Measurements from ENCODE around the gene SP8. TPM values are rescaled to one million over a fixed set of nuclear protein-coding genes. Genes with fewer than 3 reads are reported as not detected.

Gene SP8
- total RNA-seq, 4 donors from 2014 or later, result 0.21 TPM; not detected in 3

DNA sequence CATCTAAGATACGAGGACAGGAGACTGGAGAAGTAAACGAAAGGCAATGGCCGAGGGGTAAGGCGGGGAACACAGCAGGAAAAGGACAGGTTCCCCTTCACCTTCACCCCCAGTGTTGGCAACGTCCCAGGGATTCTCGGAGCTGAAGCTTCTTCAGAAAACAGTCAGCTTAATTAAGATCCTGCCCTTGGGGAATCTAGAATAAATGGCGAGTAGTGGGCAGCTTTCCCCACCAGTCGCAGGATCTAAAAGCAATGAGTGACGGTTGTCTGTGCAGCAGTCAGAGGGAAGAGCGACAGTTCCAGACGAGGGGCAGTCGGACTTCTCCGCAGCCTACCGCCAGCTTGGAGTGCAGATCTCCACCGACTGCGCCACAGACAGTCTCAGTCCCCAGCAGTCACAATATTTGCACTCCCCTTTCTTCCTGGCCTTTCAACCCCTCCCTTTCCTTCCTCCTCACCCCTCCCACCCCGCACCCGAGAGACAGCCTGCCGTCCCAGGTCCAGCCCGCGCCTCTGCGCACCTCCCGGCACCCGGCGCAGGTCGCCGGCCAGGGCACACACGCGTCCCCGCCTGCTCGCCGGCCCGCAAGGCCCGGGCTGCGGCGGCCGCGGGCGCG lies 10.9 kb upstream of the SP8 start:
- WGBS, 2 donors, result 3 to 5% methylated on average over 17 to 40 of the region's 40 CpGs
- Histone ChIP-seq H3K36me3 (no peaks in the 10 kb centered on the region), H3K9me3 (no peaks in the 10 kb centered on the region), H3K4me1 (peaks cover 0 to 27% (median 6%) of the 10 kb centered on the region in 4 donors), H3K4me3 (peak overlapping the region; percentile 28 to 54 (median 35)), H3K27ac (no peak overlapping the region), H3K27me3 (peaks cover 0 to 88% of the 10 kb centered on the region in 2 donors)
- TF ChIP-seq EP300 (IDR thresholded peaks at IDR 0.05), result no peak
- TF ChIP-seq, protein P1, sequence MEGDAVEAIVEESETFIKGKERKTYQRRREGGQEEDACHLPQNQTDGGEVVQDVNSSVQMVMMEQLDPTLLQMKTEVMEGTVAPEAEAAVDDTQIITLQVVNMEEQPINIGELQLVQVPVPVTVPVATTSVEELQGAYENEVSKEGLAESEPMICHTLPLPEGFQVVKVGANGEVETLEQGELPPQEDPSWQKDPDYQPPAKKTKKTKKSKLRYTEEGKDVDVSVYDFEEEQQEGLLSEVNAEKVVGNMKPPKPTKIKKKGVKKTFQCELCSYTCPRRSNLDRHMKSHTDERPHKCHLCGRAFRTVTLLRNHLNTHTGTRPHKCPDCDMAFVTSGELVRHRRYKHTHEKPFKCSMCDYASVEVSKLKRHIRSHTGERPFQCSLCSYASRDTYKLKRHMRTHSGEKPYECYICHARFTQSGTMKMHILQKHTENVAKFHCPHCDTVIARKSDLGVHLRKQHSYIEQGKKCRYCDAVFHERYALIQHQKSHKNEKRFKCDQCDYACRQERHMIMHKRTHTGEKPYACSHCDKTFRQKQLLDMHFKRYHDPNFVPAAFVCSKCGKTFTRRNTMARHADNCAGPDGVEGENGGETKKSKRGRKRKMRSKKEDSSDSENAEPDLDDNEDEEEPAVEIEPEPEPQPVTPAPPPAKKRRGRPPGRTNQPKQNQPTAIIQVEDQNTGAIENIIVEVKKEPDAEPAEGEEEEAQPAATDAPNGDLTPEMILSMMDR (IDR thresholded peaks at IDR 0.05), result no peak
- no peak for TF ChIP-seq POLR2A (IDR thresholded peaks at IDR 0.05)
- DNase-seq (ENCODE audit: low spot score in 2 of 2), result no peak

DNA sequence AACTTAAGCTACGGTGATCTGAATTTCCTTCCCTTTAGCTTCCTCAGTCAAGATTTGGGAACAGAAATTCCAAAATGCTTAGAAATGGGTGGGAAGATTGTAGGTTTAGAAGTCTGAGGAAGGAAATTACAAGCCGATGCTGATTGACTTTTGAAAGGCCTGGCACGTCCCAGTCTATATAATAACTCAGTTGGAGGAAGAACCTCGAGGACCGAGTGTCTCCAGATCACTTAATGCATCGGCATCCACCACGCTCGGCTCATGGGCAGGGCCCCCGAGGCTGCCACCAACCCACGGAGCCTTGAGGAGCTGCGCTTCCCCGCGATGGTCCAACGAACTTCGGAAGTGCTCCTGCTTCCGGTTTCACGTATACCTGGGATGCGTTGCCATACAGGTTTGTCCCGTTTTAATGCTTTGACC lies 10.4 kb upstream of the SP8 start:
- no peak overlapping the region for H3K4me3 ChIP-seq
- no peaks in the 10 kb centered on the region for H3K9me3 ChIP-seq
- WGBS, 2 donors, result 3 to 5% methylated on average over 19 of the region's 19 CpGs
- no peak for DNase-seq (ENCODE audit: low spot score in 2 of 2)
- no peak overlapping the region for H3K27ac ChIP-seq
- TF ChIP-seq POLR2A (IDR thresholded peaks at IDR 0.05), result no peak
- TF ChIP-seq, protein P1 (IDR thresholded peaks at IDR 0.05), result no peak
- no peak for TF ChIP-seq EP300 (IDR thresholded peaks at IDR 0.05)
- peaks cover 0 to 93% of the 10 kb centered on the region in 2 donors for H3K27me3 ChIP-seq
- peaks cover 0 to 27% (median 6%) of the 10 kb centered on the region in 4 donors for H3K4me1 ChIP-seq
- H3K36me3 ChIP-seq, result no peaks in the 10 kb centered on the region

DNA sequence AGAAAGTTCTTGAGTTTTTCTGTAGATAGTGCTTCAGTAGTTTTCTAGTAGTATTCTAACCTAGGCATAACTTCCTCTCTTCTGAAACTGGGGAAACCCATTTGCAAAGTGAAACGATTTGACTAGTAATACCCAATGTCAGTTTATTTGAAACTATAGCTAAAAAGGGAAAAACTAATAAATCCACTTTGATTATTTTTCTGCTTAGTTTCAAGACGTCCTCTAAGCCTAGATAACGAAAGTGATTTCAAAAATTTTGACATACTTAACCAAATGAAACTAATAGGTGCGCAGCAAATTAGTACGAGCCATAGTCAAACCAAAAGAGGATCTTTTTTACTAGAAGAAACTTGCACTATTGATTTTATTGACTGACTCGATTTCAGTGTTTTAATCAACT lies 9.8 kb upstream of the SP8 start:
- peaks cover 0 to 27% (median 6%) of the 10 kb centered on the region in 4 donors for H3K4me1 ChIP-seq
- 10 to 14% methylated on average over 6 of the region's 6 CpGs for WGBS, 2 donors
- no peaks in the 10 kb centered on the region for H3K9me3 ChIP-seq
- no peak for DNase-seq (ENCODE audit: low spot score in 2 of 2)
- H3K36me3 ChIP-seq, result no peaks in the 10 kb centered on the region
- no peak overlapping the region for H3K27ac ChIP-seq
- H3K4me3 ChIP-seq, result no peak overlapping the region
- TF ChIP-seq POLR2A (IDR thresholded peaks at IDR 0.05) (no peak), EP300 (IDR thresholded peaks at IDR 0.05) (no peak)
- TF ChIP-seq, protein P1 (IDR thresholded peaks at IDR 0.05), result no peak
- H3K27me3 ChIP-seq, result peaks cover 0 to 93% of the 10 kb centered on the region in 2 donors

DNA sequence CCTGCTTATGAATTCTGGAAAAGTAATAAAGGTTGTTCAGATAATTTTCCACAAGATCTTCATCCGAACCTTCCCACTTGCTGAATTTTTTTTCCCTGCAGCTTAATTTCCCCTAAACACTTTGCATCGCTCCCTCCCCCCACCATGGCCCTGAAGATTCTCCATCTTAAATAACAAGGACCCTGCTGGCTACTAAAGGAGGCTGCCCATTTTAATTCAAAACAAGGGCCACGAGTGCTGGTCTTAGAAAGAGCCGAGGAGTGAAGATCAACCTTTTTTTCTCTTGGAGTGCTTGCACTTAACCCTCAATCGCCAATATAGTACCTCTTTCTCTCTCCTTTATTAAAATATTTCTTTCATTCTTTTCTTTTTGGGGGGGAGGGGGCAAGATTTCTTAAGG lies 9.2 kb upstream of the SP8 start:
- WGBS, 2 donors, result 11 to 12% methylated on average over 5 of the region's 5 CpGs
- peaks cover 0 to 93% of the 10 kb centered on the region in 2 donors for H3K27me3 ChIP-seq
- no peak for TF ChIP-seq EP300 (IDR thresholded peaks at IDR 0.05)
- TF ChIP-seq, protein P1 (IDR thresholded peaks at IDR 0.05), result no peak
- TF ChIP-seq POLR2A (IDR thresholded peaks at IDR 0.05), result no peak

DNA sequence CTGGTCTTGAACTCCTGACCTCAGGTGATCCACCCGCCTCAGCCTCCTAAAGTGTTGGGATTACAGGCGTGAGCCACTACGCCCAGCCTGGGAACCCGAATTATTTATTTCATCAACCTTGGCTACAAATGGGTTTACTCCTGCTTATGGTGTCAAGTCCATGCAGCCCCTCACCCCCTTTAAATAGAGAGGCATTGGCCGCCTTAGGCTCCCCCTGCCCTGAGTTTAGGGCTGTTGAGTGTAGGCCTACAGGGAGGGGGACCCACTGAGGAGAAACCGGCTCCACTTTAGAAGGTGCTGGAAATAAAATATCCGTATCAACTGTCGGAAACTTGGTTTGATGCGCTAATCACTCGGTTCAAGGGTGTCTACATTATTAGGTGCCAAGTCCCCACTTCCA lies 8.7 kb upstream of the SP8 start:
- no peak for DNase-seq (ENCODE audit: low spot score in 2 of 2)
- no peak for TF ChIP-seq EP300 (IDR thresholded peaks at IDR 0.05)
- TF ChIP-seq POLR2A (IDR thresholded peaks at IDR 0.05), result no peak
- TF ChIP-seq, protein P1 (IDR thresholded peaks at IDR 0.05), result no peak
- H3K4me1 ChIP-seq, result peaks cover 0 to 33% (median 6%) of the 10 kb centered on the region in 4 donors
- H3K27ac ChIP-seq, result no peak overlapping the region
- no peak overlapping the region for H3K4me3 ChIP-seq
- 24 to 29% methylated on average over 10 of the region's 10 CpGs for WGBS, 2 donors
- peaks cover 0 to 96% of the 10 kb centered on the region in 2 donors for H3K27me3 ChIP-seq
- H3K9me3 ChIP-seq, result no peaks in the 10 kb centered on the region
- no peaks in the 10 kb centered on the region for H3K36me3 ChIP-seq

More for the DNA sequence above, 9.2 kb upstream of the SP8 start:
- Histone ChIP-seq H3K4me1 (peaks cover 0 to 32% (median 6%) of the 10 kb centered on the region in 4 donors), H3K27ac (no peak overlapping the region), H3K4me3 (no peak overlapping the region), H3K9me3 (no peaks in the 10 kb centered on the region), H3K36me3 (no peaks in the 10 kb centered on the region)
- DNase-seq (ENCODE audit: low spot score in 2 of 2), result no peak
